Left colon (tissue), 2 donors: ENCODE data around the gene NR6A1. TPM values are rescaled to one million over a fixed set of nuclear protein-coding genes. Genes with fewer than 3 reads are reported as not detected.

Source experiments
- ATAC-seq: fragments of 200-7000 bp; cut with Tn5 transposase; one replicate; pipeline ENCODE4 v1.9.1; 2020; ENCODE audit warnings: mild to moderate bottlenecking, moderate library complexity
- DNase-seq, 2 donors: peaks; one replicate each; pipeline ENCODE4 v3.0.0-alpha.2; 2020
- intact Hi-C, 2 donors: fragments of 100-400 bp; cut with DNase I in 1 of 2; cut with micrococcal nuclease in 1 of 2; formaldehyde crosslinking; loops; one replicate each; pipeline versions ENCODE4 v1.11.2 to v1.14.0; 2022; cut with DNase I, micrococcal nuclease
- total RNA-seq, 2 donors: library from RNA; stranded (reverse); fragmentation: NEBNext Ultra II Directional; extraction: Animal tissue kit (Norgen Biotek cat#: 25700); gene quantifications; one replicate each; pipeline ENCODE4 v1.2.1, GENCODE V29; 2021
- donor health status: DM: no; HTN: no; CAD: no.
- donor health status: DM: yes; HTN: yes; CAD: no.

Gene NR6A1
- total RNA-seq, 2 donors from 2014 or later: 4.6 to 7.1 TPM

GRCh38 chr9:124496075-124496449 lies 275.0 kb downstream of the NR6A1 start:
- intact Hi-C loops: no loop called here
- ATAC-seq (no peak), DNase-seq (no peak)

GRCh38 chr9:124495126-124496074 lies 275.7 kb downstream of the NR6A1 start:
- DNase-seq: no peak
- no peak for ATAC-seq
- intact Hi-C loops: no loop called here

- ATAC-seq (no peak), DNase-seq (no peak)
- intact Hi-C loops: no loop called here
Measured at GRCh38 chr9:124493794-124494479, 277.2 kb downstream of the NR6A1 start.

- ATAC-seq (no peak), DNase-seq (no peak)
- intact Hi-C loops: no loop called here
Measured at GRCh38 chr9:124493218-124493617, 277.9 kb downstream of the NR6A1 start.

- ATAC-seq: no peak
- intact Hi-C loops: no loop called here
- no peak for DNase-seq
Measured at GRCh38 chr9:124492818-124493217, 278.3 kb downstream of the NR6A1 start.

- intact Hi-C loops: no loop called here
- no peak for ATAC-seq
Measured at GRCh38 chr9:124491049-124491975, 279.8 kb downstream of the NR6A1 start.

GRCh38 chr9:124490004-124490403 lies 281.1 kb downstream of the NR6A1 start:
- intact Hi-C loops: no loop called here
- ATAC-seq (no peak), DNase-seq (no peak)

More at GRCh38 chr9:124491049-124491975, 279.8 kb downstream of the NR6A1 start:
- no peak for DNase-seq

GRCh38 chr9:124489222-124489621 lies 281.9 kb downstream of the NR6A1 start:
- intact Hi-C loops: no loop called here
- DNase-seq (no peak), ATAC-seq (no peak)

- ATAC-seq (no peak), DNase-seq (no peak)
- intact Hi-C loops: no loop called here
Measured at GRCh38 chr9:124488641-124489210, 282.4 kb downstream of the NR6A1 start.

GRCh38 chr9:124487260-124488182 lies 283.6 kb downstream of the NR6A1 start:
- intact Hi-C loops: no loop called here
- no peak for ATAC-seq
- no peak for DNase-seq

- intact Hi-C loops: no loop called here
- no peak for ATAC-seq
- DNase-seq: no peak
Measured at GRCh38 chr9:124486778-124487259, 284.3 kb downstream of the NR6A1 start.

- DNase-seq: no peak
- intact Hi-C loops: no loop called here
- ATAC-seq: no peak
Measured at GRCh38 chr9:124485936-124486335, 285.2 kb downstream of the NR6A1 start.

GRCh38 chr9:124485201-124485600 lies 285.9 kb downstream of the NR6A1 start:
- intact Hi-C loops: no loop called here
- DNase-seq (no peak), ATAC-seq (no peak)

- DNase-seq (no peak), ATAC-seq (no peak)
- intact Hi-C loops: no loop called here
Measured at GRCh38 chr9:124483481-124483880, 287.6 kb downstream of the NR6A1 start.

- no peak for DNase-seq
- ATAC-seq: peak; percentile 42
- intact Hi-C loops: no loop called here
Measured at GRCh38 chr9:124482431-124483031, 288.6 kb downstream of the NR6A1 start.

GRCh38 chr9:124481115-124481514 lies 290.0 kb downstream of the NR6A1 start:
- intact Hi-C loops: no loop called here
- no peak for ATAC-seq
- DNase-seq: no peak

GRCh38 chr9:124480621-124480981 lies 290.5 kb downstream of the NR6A1 start:
- ATAC-seq (peak; percentile 74), DNase-seq (peak in 1 of 2 donors; percentile 26)
- intact Hi-C loops: no loop called here
